ENCODE measurements around the gene KCNJ14.

The KCNJ14 gene

GRCh38 chr19:48500830-48501493 is 45.6 kb downstream of the KCNJ14 start:
- H3K4me1 ChIP-seq (ENCODE audit: control insufficient read depth in 1 of 2, insufficient read depth in 2 of 2, low read length in 2 of 2) = peaks cover 0 to 37% of the 10 kb centered on the region in 2 donors
- no peaks in the 10 kb centered on the region for H3K36me3 ChIP-seq (ENCODE audit: control insufficient read depth in 1 of 2, insufficient read depth in 2 of 2, low read length in 2 of 2)
- peaks cover 7% of the 10 kb centered on the region for H3K27me3 ChIP-seq (ENCODE audit: low read depth, low read length)
- no peak overlapping the region for H3K27ac ChIP-seq (ENCODE audit: low read length)
- H3K4me3 ChIP-seq (ENCODE audit: low read depth in 1 of 2, low read length in 2 of 2) = no peak overlapping the region
- H3K9me3 ChIP-seq (ENCODE audit: control insufficient read depth in 1 of 2, low read length in 2 of 2) = no peaks in the 10 kb centered on the region

GRCh38 chr19:48501494-48502349 is 46.3 kb downstream of the KCNJ14 start:
- Histone ChIP-seq H3K27me3 (ENCODE audit: low read depth, low read length) (peaks cover 7% of the 10 kb centered on the region), H3K27ac (ENCODE audit: low read length) (no peak overlapping the region)

DNA sequence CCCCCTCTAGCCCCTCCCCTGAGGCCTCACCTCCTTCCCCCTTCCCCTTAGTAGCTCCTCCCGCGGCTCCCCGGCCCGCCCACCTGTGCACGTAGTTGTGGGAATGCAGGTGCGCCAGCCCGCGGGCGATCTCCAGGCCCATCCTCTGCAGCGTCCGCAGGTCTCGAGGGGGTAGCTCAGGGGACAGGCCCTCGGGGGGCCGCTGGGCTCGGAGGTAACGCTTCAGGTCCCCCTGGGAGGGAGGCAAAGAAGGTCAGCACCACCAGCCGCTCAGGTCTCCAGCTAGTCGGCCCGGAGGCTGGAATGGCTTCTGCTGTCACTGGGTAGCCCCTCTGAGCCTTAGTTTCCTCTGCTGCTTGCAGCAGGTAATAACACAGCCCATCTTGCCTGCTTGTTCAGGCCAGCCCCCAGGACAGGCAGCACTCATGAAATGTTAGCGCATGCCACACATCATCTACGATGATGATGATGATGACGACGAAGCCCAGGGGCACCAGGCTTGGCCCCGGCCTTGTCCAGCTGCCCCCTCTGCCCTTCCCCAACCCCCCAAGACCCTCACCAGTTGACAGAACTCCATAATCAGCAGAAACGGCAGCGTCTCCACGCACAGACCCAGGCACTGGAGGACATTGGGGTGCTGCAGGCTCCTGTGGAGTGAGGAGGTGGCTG is 47.1 kb downstream of the KCNJ14 start:
- no peaks in the 10 kb centered on the region for H3K36me3 ChIP-seq (ENCODE audit: control insufficient read depth in 1 of 2, insufficient read depth in 2 of 2, low read length in 2 of 2)
- no peak overlapping the region for H3K27ac ChIP-seq (ENCODE audit: low read length)
- H3K4me1 ChIP-seq (ENCODE audit: control insufficient read depth in 1 of 2, insufficient read depth in 2 of 2, low read length in 2 of 2) = peaks cover 0 to 32% of the 10 kb centered on the region in 2 donors
- H3K4me3 ChIP-seq (ENCODE audit: low read depth in 1 of 2, low read length in 2 of 2) = no peak overlapping the region
- H3K27me3 ChIP-seq (ENCODE audit: low read depth, low read length) = peaks cover 7% of the 10 kb centered on the region
- no peaks in the 10 kb centered on the region for H3K9me3 ChIP-seq (ENCODE audit: control insufficient read depth in 1 of 2, low read length in 2 of 2)

More at GRCh38 chr19:48501494-48502349, 46.3 kb downstream of the KCNJ14 start:
- Histone ChIP-seq H3K36me3 (ENCODE audit: control insufficient read depth in 1 of 2, insufficient read depth in 2 of 2, low read length in 2 of 2) (no peaks in the 10 kb centered on the region), H3K4me3 (ENCODE audit: low read depth in 1 of 2, low read length in 2 of 2) (no peak overlapping the region), H3K9me3 (ENCODE audit: control insufficient read depth in 1 of 2, low read length in 2 of 2) (no peaks in the 10 kb centered on the region), H3K4me1 (ENCODE audit: control insufficient read depth in 1 of 2, insufficient read depth in 2 of 2, low read length in 2 of 2) (peaks cover 0 to 37% of the 10 kb centered on the region in 2 donors)

DNA sequence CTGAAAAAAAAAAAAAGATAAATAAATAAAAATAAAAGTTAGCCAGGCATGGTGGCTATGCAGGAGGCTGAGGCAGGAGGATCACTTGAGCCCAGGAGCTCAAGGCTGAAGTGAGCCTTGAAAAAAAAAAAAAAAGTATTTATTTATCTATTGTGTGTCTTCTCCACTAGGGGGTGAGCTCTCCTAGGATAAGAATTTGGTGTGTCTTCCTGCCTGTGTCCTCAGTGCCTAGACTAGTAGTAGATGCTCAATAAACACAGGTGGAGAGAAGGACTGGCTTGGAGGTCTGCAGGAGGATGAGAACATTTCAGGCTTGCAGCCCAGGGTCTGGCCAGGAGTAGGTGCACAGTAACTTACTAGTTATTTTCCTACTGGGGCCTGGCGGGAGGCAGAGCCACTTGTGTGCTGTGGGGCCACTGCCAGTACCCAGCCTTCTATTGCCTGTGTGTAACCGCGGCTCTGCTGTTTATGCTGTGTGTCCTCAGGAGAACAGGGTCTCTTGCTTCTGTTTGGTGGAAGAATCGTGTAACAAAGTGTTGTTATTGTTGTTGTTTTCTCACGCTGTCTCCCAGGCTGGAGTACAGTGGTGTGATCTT is 50.9 kb downstream of the KCNJ14 start:
- Histone ChIP-seq H3K4me3 (ENCODE audit: low read depth in 1 of 2, low read length in 2 of 2) (no peak overlapping the region), H3K27me3 (ENCODE audit: low read depth, low read length) (peaks cover 4% of the 10 kb centered on the region), H3K9me3 (ENCODE audit: control insufficient read depth in 1 of 2, low read length in 2 of 2) (no peaks in the 10 kb centered on the region), H3K27ac (ENCODE audit: low read length) (no peak overlapping the region), H3K36me3 (ENCODE audit: control insufficient read depth in 1 of 2, insufficient read depth in 2 of 2, low read length in 2 of 2) (no peaks in the 10 kb centered on the region), H3K4me1 (ENCODE audit: control insufficient read depth in 1 of 2, insufficient read depth in 2 of 2, low read length in 2 of 2) (peaks cover 0 to 15% of the 10 kb centered on the region in 2 donors)

GRCh38 chr19:48507911-48508439 is 52.6 kb downstream of the KCNJ14 start:
- Histone ChIP-seq H3K4me1 (ENCODE audit: control insufficient read depth in 1 of 2, insufficient read depth in 2 of 2, low read length in 2 of 2) (peaks cover 0 to 3% of the 10 kb centered on the region in 2 donors), H3K36me3 (ENCODE audit: control insufficient read depth in 1 of 2, insufficient read depth in 2 of 2, low read length in 2 of 2) (no peaks in the 10 kb centered on the region), H3K4me3 (ENCODE audit: low read depth in 1 of 2, low read length in 2 of 2) (no peak overlapping the region), H3K9me3 (ENCODE audit: control insufficient read depth in 1 of 2, low read length in 2 of 2) (no peaks in the 10 kb centered on the region), H3K27ac (ENCODE audit: low read length) (no peak overlapping the region), H3K27me3 (ENCODE audit: low read depth, low read length) (peaks cover 16% of the 10 kb centered on the region)

DNA sequence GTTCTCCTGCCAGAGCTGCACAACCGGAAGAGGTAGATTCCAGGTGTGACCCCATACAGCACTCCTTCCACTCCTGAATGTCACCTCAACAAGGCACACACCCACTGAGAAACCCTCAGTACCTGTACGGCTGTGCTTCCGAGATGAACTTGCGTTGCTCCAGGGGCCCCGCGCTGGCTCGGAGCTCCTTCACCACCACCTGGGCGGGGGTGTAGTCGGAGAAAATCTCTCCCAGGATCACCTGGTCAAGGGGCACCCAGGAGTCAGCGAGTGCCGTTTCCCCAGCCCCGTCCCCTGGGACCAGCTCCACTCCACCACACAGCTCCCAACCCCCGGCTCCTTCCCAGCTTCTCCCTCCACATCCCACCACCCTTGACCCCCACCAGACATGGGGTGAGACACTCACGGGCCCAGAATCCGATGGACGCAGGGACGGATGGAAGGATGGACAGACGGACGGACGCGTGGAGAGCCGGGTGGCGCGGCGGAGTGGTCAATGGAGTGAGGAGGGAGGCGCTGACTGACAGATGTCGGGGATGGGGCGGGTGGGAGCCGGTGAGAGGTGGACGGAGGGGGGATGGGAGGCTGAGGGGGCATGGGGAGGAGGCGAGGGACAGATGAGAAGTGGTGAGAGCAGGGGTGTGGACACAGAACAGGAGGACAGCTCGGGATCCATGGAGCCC is 53.5 kb downstream of the KCNJ14 start:
- no peaks in the 10 kb centered on the region for H3K9me3 ChIP-seq (ENCODE audit: control insufficient read depth in 1 of 2, low read length in 2 of 2)
- H3K4me3 ChIP-seq (ENCODE audit: low read depth in 1 of 2, low read length in 2 of 2) = no peak overlapping the region
- H3K36me3 ChIP-seq (ENCODE audit: control insufficient read depth in 1 of 2, insufficient read depth in 2 of 2, low read length in 2 of 2) = no peaks in the 10 kb centered on the region
- H3K27me3 ChIP-seq (ENCODE audit: low read depth, low read length) = peaks cover 20% of the 10 kb centered on the region
- no peak overlapping the region for H3K27ac ChIP-seq (ENCODE audit: low read length)
- H3K4me1 ChIP-seq (ENCODE audit: control insufficient read depth in 1 of 2, insufficient read depth in 2 of 2, low read length in 2 of 2) = peaks cover 0 to 10% of the 10 kb centered on the region in 2 donors

DNA sequence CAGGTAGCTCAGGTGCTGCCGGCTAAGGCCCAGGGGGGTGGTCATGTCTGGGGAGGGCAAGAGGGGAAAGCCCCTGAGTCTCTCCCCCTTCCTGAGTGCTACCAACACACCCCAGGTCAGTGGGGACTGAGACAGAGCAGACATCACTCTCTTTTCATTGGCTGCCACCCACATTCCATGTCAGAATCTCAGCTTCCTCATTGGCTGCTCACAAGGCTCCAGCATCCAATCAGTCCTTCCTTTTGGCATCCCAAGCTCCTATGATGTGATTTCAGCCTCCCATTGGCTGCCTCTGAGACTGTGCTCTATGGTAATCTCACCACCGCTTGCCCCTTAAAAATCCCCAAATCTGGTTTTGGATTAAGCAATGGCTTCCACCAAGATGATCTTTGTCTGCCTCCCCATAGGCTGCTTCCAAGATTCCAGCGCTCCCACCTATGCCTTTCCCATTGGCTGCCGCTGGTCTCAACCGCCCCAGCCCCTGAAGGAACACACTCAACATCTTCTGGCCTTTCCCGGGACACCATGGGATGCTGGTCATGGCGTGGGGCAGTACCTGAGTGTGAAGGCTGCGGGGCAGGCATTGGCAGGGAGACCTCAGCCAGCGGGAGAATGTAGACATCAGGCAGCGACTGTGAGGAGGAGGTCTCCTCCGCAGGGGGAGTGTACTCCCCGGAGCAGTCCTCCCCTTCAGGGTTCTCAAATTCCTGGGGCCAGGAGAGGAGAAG is 54.3 kb downstream of the KCNJ14 start:
- no peaks in the 10 kb centered on the region for H3K36me3 ChIP-seq (ENCODE audit: control insufficient read depth in 1 of 2, insufficient read depth in 2 of 2, low read length in 2 of 2)
- H3K4me3 ChIP-seq (ENCODE audit: low read depth in 1 of 2, low read length in 2 of 2) = no peak overlapping the region

DNA sequence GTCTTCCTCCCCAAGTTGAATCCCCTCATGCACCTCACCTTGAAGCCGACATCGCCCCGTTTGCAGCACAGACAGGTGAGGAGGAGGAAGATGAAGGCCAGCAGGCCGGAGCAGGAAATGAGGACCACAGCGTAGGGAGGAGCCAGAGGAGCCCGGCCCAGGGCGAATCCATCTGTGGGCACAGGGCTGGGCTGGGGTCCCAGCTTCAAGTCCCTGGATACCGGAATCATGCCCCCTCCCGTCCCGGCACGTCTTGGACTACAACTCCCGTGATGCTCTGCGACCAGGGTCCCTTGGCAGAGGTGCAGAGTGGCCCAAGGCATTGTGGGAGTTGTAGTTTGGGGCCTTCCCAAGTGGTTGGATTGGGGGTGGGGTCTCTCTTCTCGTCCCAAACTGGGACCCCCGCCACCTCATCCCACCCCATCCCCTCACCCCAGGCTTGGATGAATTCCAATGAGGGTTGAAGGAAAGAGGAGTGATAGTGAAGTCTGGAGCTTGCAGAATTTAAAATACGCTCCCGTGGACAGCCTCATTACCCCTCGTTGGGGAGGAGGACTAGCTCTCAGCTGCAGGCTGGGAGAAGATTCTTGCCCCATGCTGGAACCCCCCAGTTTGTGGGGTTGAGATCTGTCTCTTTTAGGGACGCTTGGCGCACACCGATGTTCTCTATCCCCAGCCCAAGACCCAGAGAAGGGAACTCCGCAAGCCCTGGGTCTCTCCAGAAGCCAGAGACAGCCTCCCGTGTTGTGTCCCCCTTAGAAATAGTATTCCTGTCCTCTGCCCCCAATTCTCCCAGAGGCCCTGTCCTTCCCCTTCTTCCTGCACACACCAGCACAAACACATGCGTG is 55.3 kb downstream of the KCNJ14 start:
- Histone ChIP-seq H3K27me3 (ENCODE audit: low read depth, low read length) (peaks cover 20% of the 10 kb centered on the region), H3K36me3 (ENCODE audit: control insufficient read depth in 1 of 2, insufficient read depth in 2 of 2, low read length in 2 of 2) (no peaks in the 10 kb centered on the region), H3K27ac (ENCODE audit: low read length) (no peak overlapping the region), H3K9me3 (ENCODE audit: control insufficient read depth in 1 of 2, low read length in 2 of 2) (no peaks in the 10 kb centered on the region), H3K4me1 (ENCODE audit: control insufficient read depth in 1 of 2, insufficient read depth in 2 of 2, low read length in 2 of 2) (peaks cover 0 to 10% of the 10 kb centered on the region in 2 donors), H3K4me3 (ENCODE audit: low read depth in 1 of 2, low read length in 2 of 2) (no peak overlapping the region)

More for the DNA sequence above, 54.3 kb downstream of the KCNJ14 start:
- Histone ChIP-seq H3K4me1 (ENCODE audit: control insufficient read depth in 1 of 2, insufficient read depth in 2 of 2, low read length in 2 of 2) (peaks cover 0 to 10% of the 10 kb centered on the region in 2 donors), H3K27ac (ENCODE audit: low read length) (no peak overlapping the region), H3K27me3 (ENCODE audit: low read depth, low read length) (peaks cover 20% of the 10 kb centered on the region), H3K9me3 (ENCODE audit: control insufficient read depth in 1 of 2, low read length in 2 of 2) (no peaks in the 10 kb centered on the region)

- Histone ChIP-seq H3K27ac (ENCODE audit: low read length) (no peak overlapping the region), H3K4me3 (ENCODE audit: low read depth in 1 of 2, low read length in 2 of 2) (no peak overlapping the region), H3K9me3 (ENCODE audit: control insufficient read depth in 1 of 2, low read length in 2 of 2) (no peaks in the 10 kb centered on the region), H3K4me1 (ENCODE audit: control insufficient read depth in 1 of 2, insufficient read depth in 2 of 2, low read length in 2 of 2) (peaks cover 0 to 10% of the 10 kb centered on the region in 2 donors), H3K36me3 (ENCODE audit: control insufficient read depth in 1 of 2, insufficient read depth in 2 of 2, low read length in 2 of 2) (no peaks in the 10 kb centered on the region), H3K27me3 (ENCODE audit: low read depth, low read length) (peaks cover 20% of the 10 kb centered on the region)
Observed at GRCh38 chr19:48511321-48511731, 56.0 kb downstream of the KCNJ14 start.
